GM12874 (cell line): Measurements from ENCODE around the gene FNBP1L.

ENCODE experiments used
- TF ChIP-seq, protein P1 (sequence below): IDR thresholded peaks from 2 replicates; pipeline ENCODE4 v1.5.1; 2011; ENCODE audit warnings: low read depth, mild to moderate bottlenecking, control low read depth, low read length, moderate library complexity; ENCODE audit not compliant: insufficient read depth

The FNBP1L gene

DNA sequence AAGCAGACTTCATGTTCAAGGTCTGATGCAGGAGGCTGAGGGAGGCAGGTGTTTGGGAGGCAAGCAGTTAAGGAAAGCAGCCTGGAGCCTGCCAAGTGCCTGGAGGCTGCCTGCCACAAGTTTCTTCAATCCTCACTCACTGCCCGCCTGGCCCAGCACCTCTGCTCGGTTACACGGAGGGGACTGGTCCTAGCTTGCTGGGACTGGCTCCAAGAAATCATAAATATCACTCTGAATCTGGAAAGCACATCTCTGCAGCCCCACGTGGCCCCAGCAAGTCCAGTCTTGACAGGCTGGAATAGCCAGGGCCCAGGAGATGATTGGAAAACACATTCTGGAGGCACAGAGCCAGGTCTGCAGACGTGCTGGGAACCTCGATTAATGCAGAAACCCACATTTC is 149.8 kb downstream of the FNBP1L start:
- TF ChIP-seq, protein P1, sequence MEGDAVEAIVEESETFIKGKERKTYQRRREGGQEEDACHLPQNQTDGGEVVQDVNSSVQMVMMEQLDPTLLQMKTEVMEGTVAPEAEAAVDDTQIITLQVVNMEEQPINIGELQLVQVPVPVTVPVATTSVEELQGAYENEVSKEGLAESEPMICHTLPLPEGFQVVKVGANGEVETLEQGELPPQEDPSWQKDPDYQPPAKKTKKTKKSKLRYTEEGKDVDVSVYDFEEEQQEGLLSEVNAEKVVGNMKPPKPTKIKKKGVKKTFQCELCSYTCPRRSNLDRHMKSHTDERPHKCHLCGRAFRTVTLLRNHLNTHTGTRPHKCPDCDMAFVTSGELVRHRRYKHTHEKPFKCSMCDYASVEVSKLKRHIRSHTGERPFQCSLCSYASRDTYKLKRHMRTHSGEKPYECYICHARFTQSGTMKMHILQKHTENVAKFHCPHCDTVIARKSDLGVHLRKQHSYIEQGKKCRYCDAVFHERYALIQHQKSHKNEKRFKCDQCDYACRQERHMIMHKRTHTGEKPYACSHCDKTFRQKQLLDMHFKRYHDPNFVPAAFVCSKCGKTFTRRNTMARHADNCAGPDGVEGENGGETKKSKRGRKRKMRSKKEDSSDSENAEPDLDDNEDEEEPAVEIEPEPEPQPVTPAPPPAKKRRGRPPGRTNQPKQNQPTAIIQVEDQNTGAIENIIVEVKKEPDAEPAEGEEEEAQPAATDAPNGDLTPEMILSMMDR = no peak

DNA sequence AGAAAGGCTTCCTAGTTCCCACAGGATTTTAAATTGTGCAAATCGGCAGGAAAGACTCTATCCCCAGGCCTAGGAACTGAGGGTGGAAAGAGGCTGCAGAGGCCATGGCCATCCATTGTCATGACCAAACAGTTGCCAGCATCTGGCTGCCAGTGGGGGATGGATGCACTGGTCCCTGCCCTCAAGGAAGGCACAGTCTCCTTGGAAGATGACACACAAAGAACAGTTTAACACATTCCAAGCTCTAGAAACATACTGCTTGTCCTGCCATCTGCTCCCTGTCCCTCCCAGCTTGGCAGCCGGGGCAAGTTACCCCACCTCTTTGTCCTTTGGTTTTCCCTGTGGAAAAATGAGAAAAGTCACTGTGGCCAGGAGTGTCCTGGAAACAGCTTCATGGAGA is 150.5 kb downstream of the FNBP1L start:
- TF ChIP-seq, protein P1 = no peak

DNA sequence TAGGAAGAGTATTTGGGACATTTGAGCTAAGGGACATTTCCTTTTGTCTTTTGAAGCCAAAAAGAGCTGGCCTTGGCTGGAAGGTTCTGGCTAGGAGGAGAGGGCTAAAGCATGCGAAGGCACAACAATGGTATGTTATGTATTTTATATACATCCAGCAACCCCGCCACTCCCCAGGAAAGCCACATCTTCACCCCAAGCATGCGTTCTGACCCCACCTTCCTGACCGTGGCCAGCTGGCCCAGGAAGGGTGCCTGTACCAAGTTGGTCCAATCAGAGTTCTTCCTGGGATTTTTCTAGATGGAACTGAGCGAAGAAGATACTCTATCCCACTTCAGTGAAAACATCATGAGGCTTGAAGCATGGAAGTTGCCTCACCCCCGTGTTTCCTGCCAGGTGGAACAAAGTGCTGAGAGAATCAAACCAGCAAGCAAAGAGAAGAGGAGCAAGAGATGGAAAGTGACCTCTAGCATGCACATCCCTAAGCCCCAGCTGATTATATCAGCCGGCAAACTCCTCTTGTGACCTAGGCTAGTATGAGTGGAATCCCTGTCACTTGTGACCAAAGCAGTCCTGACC is 151.0 kb downstream of the FNBP1L start:
- TF ChIP-seq, protein P1 = no peak

DNA sequence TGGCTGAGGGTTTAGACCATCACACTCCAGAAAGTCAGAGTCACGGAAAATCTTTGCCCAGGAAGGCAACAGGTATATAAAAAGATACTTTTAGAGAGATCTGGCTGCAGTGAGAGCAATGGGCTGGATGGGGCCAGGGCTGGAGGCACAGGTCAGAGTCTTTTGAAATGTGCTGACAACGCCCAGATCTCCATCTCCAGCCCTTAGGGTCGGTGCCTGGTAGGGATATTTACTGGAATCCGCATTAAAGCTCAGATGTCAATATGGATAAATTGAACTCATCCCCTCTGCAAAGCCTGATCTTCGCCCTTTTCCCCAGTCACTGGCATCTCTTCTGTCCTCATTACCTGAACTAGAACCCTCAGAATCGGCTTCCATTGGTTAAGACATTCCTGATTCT is 151.6 kb downstream of the FNBP1L start:
- TF ChIP-seq, protein P1 = no peak

DNA sequence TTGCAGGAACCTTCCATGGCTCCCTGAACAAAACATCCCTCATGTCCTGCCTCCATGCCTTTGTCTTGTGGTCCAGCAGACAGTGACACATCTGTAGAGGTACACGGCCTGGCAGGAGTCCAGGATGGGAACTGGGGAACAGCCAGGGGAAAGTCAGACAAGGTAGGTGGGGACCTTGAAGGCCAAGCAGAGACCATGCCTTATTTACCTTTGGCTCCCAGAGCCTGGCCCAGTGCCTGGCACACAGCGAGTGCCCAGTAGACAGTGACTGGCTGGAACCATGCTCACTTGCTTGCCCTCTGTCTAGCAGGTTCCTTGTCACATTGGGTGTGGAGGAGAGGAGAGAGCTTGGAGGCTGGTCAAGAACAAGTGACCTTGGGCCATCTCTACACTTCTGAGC is 152.7 kb downstream of the FNBP1L start:
- TF ChIP-seq, protein P1 = no peak

DNA sequence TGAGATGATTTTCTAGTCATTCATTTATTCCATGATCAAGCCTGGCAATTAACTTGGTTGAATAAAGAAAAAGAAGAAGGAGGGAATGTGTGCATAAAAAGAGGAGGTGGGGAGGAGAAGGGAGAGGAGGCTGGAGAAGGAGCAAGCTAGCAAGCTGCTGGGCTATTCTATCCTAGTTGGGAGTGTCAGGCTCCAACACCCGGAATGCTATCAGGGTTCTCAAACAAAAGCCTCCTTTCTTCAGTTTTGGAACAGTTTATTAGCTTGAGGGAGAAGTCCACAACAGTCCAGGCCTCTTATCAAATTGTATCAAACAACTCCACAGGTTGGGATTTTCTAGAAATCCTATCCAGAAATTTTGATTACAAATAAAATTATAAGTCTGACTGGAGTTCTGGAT is 153.8 kb downstream of the FNBP1L start:
- TF ChIP-seq, protein P1 = no peak

DNA sequence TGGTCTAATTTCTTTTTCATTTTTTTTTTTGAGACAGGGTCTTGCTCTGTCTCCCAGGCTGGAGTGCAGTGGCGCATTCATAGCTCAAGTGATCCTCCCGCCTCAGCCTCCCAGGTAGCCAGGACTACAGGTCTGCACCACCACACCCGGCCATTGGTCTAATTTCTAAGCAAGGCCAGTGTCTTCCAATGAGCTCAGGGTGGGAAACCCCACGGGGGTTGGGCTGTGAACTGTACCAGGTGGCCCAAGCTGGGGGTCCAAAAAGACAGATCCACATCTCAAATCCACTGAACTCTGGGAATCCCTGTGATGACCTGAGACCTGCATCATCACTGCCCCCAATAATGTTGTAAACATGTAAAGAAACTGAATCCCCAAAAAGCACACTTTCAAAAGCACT is 154.2 kb downstream of the FNBP1L start:
- TF ChIP-seq, protein P1 = no peak
